Measurements from ENCODE around the gene PLAC9.

Gene PLAC9

GRCh38 chr10:80160361-80161320 is 28.1 kb downstream of the PLAC9 start:
- DNase-seq (ENCODE audit: low spot score): no peak

- DNase-seq (ENCODE audit: low spot score): no peak
Observed at GRCh38 chr10:80161321-80162083, 29.0 kb downstream of the PLAC9 start.

- no peak for DNase-seq (ENCODE audit: low spot score)
Observed at GRCh38 chr10:80163741-80164341, 31.3 kb downstream of the PLAC9 start.

GRCh38 chr10:80164596-80164995 is 32.1 kb downstream of the PLAC9 start:
- no peak for DNase-seq (ENCODE audit: low spot score)

GRCh38 chr10:80165173-80165572 is 32.6 kb downstream of the PLAC9 start:
- DNase-seq (ENCODE audit: low spot score): no peak

GRCh38 chr10:80166581-80167470 is 34.3 kb downstream of the PLAC9 start:
- no peak for DNase-seq (ENCODE audit: low spot score)

GRCh38 chr10:80167471-80168161 is 35.1 kb downstream of the PLAC9 start:
- no peak for DNase-seq (ENCODE audit: low spot score)

GRCh38 chr10:80168162-80168511 is 35.6 kb downstream of the PLAC9 start:
- DNase-seq (ENCODE audit: low spot score): no peak

- DNase-seq (ENCODE audit: low spot score): no peak
Observed at GRCh38 chr10:80168679-80169380, 36.3 kb downstream of the PLAC9 start.

GRCh38 chr10:80170026-80170425 is 37.5 kb downstream of the PLAC9 start:
- DNase-seq (ENCODE audit: low spot score): no peak

- DNase-seq (ENCODE audit: low spot score): no peak
Observed at GRCh38 chr10:80170641-80171040, 38.1 kb downstream of the PLAC9 start.

- DNase-seq (ENCODE audit: low spot score): no peak
Observed at GRCh38 chr10:80171248-80171660, 38.7 kb downstream of the PLAC9 start.

GRCh38 chr10:80172896-80173295 is 40.4 kb downstream of the PLAC9 start:
- no peak for DNase-seq (ENCODE audit: low spot score)

- no peak for DNase-seq (ENCODE audit: low spot score)
Observed at GRCh38 chr10:80173466-80173865, 40.9 kb downstream of the PLAC9 start.

- no peak for DNase-seq (ENCODE audit: low spot score)
Observed at GRCh38 chr10:80174641-80175395, 42.3 kb downstream of the PLAC9 start.

- no peak for DNase-seq (ENCODE audit: low spot score)
Observed at GRCh38 chr10:80176526-80176925, 44.0 kb downstream of the PLAC9 start.

GRCh38 chr10:80177781-80178636 is 45.5 kb downstream of the PLAC9 start:
- no peak for DNase-seq (ENCODE audit: low spot score)

- no peak for DNase-seq (ENCODE audit: low spot score)
Observed at GRCh38 chr10:80182986-80183385, 50.5 kb downstream of the PLAC9 start.

GRCh38 chr10:80183436-80183835 is 50.9 kb downstream of the PLAC9 start:
- no peak for DNase-seq (ENCODE audit: low spot score)

Data from HuH-7.5 (cell line).